RWPE2 (cell line): ENCODE results near the gene UGGT2.

Experiments used
- ATAC-seq: fragments of 200-7000 bp; cut with Tn5 transposase; 3 replicates; pipeline ENCODE4 v1.9.1; 2021; ENCODE audit warnings: low read depth
- DNase-seq: peaks from one replicate; pipeline ENCODE4 v3.0.0-alpha.2; 2020; ENCODE audit warnings: low spot score
- H3K27ac ChIP-seq: fragments of 450-650 bp; 2 replicates; pipeline ENCODE4 v1.5.1; 2017; ENCODE audit warnings: mild to moderate bottlenecking; ENCODE audit not compliant: poor library complexity, severe bottlenecking
- H3K27me3 ChIP-seq: fragments of 250-450 bp; sonication (Bioruptor Pico); 2 replicates; pipeline ENCODE4 v1.5.1; 2021; ENCODE audit warnings: mild to moderate bottlenecking, moderate library complexity; ENCODE audit not compliant: insufficient read depth, poor library complexity, severe bottlenecking
- H3K36me3 ChIP-seq: fragments of 250-450 bp; sonication (Bioruptor Pico); 2 replicates; pipeline ENCODE4 v1.5.1; 2020; ENCODE audit warnings: low read depth, mild to moderate bottlenecking, moderate library complexity
- H3K4me1 ChIP-seq: fragments of 250-450 bp; sonication (Bioruptor Pico); 2 replicates; pipeline ENCODE4 v1.5.1; 2021; ENCODE audit warnings: mild to moderate bottlenecking, moderate library complexity; ENCODE audit not compliant: insufficient read depth, poor library complexity, severe bottlenecking
- H3K4me3 ChIP-seq: fragments of 250-450 bp; sonication (Bioruptor Pico); 2 replicates; pipeline ENCODE4 v1.5.1; 2021; ENCODE audit warnings: mild to moderate bottlenecking, moderate library complexity; ENCODE audit not compliant: severe bottlenecking
- H3K9me3 ChIP-seq: fragments of 250-450 bp; sonication (Bioruptor Pico); 2 replicates; pipeline ENCODE4 v1.5.1; 2021; ENCODE audit warnings: mild to moderate bottlenecking, moderate library complexity; ENCODE audit not compliant: severe bottlenecking
- CTCF ChIP-seq: fragments of 450-650 bp; IDR thresholded peaks from one replicate; pipeline ENCODE4 v1.5.1; 2017; ENCODE audit warnings: mild to moderate bottlenecking, moderate library complexity; ENCODE audit not compliant: poor library complexity, severe bottlenecking

Gene UGGT2

GRCh38 chr13:95880331-95880730 lies 172.9 kb downstream of the UGGT2 start:
- no peak overlapping the region for H3K4me3 ChIP-seq
- peaks cover 24% of the 10 kb centered on the region for H3K36me3 ChIP-seq
- no peaks in the 10 kb centered on the region for H3K9me3 ChIP-seq
- no peaks in the 10 kb centered on the region for H3K27me3 ChIP-seq
- DNase-seq (no peak), ATAC-seq (no peak)
- H3K4me1 ChIP-seq: no peaks in the 10 kb centered on the region
- TF ChIP-seq CTCF: no peak
- no peak overlapping the region for H3K27ac ChIP-seq

GRCh38 chr13:95874286-95874685 lies 178.9 kb downstream of the UGGT2 start:
- Histone ChIP-seq H3K36me3 (peaks cover 22% of the 10 kb centered on the region), H3K27ac (no peak overlapping the region), H3K9me3 (no peaks in the 10 kb centered on the region), H3K4me1 (no peaks in the 10 kb centered on the region), H3K4me3 (no peak overlapping the region), H3K27me3 (no peaks in the 10 kb centered on the region)
- DNase-seq: no peak
- ATAC-seq: no peak
- TF ChIP-seq CTCF: no peak

- no peaks in the 10 kb centered on the region for H3K4me1 ChIP-seq
- H3K4me3 ChIP-seq: no peak overlapping the region
- H3K27ac ChIP-seq: no peak overlapping the region
- no peaks in the 10 kb centered on the region for H3K9me3 ChIP-seq
- H3K36me3 ChIP-seq: peaks cover 5% of the 10 kb centered on the region
- ATAC-seq: no peak
- no peak for DNase-seq
- H3K27me3 ChIP-seq: no peaks in the 10 kb centered on the region
- TF ChIP-seq CTCF: no peak
Measured at GRCh38 chr13:95870421-95870820, 182.8 kb downstream of the UGGT2 start.

- H3K4me1 ChIP-seq: no peaks in the 10 kb centered on the region
- ATAC-seq: no peak
- no peak overlapping the region for H3K4me3 ChIP-seq
- no peaks in the 10 kb centered on the region for H3K27me3 ChIP-seq
- H3K27ac ChIP-seq: no peak overlapping the region
- H3K36me3 ChIP-seq: peaks cover 2% of the 10 kb centered on the region; the same call in 1 of the 2 replicates
- TF ChIP-seq CTCF: no peak
- no peak for DNase-seq
- no peaks in the 10 kb centered on the region for H3K9me3 ChIP-seq
Measured at GRCh38 chr13:95865080-95865615, 188.1 kb downstream of the UGGT2 start.

GRCh38 chr13:95862408-95862807 lies 190.8 kb downstream of the UGGT2 start:
- TF ChIP-seq CTCF: no peak
- Histone ChIP-seq H3K9me3 (no peaks in the 10 kb centered on the region), H3K27ac (no peak overlapping the region), H3K36me3 (peaks cover 2% of the 10 kb centered on the region; the same call in 1 of the 2 replicates), H3K27me3 (no peaks in the 10 kb centered on the region), H3K4me1 (no peaks in the 10 kb centered on the region), H3K4me3 (no peak overlapping the region)
- ATAC-seq (no peak), DNase-seq (no peak)
